K562 (cell line): ENCODE results near the gene SERTAD2. TPM values are rescaled to one million over a fixed set of nuclear protein-coding genes. Genes with fewer than 3 reads are reported as not detected.

Experiments
- E4F1 ChIP-seq: fragments of 250-450 bp; sonication (Bioruptor Pico); IDR thresholded peaks from 2 replicates; pipeline ENCODE4 v1.5.0; 2021; ENCODE audit warnings: mild to moderate bottlenecking, borderline replicate concordance
- GATAD2B ChIP-seq: fragments of 450-650 bp; IDR thresholded peaks from 2 replicates; pipeline ENCODE4 v1.6.1; 2017; ENCODE audit warnings: mild to moderate bottlenecking, borderline replicate concordance
- HCFC1 ChIP-seq: IDR thresholded peaks from 2 replicates; pipeline ENCODE4 v1.6.1; 2012; ENCODE audit warnings: low read depth, low read length, improper control_type of control experiment
- HDAC1 ChIP-seq, 2 experiments: fragments of 450-650 bp; IDR thresholded peaks; 2 replicates each; pipeline ENCODE4 v1.6.1; 2016 to 2017; ENCODE audit warnings: inconsistent platforms in 1 of 2, mild to moderate bottlenecking in 1 of 2, moderate library complexity in 1 of 2
- KDM5B ChIP-seq: fragments of 200-600 bp; sonication (generic); IDR thresholded peaks from 2 replicates; pipeline ENCODE4 v1.6.1; 2012; ENCODE audit warnings: low read depth, mild to moderate bottlenecking, moderate library complexity, low read length, control low read depth, inconsistent platforms; ENCODE audit not compliant: insufficient replicate concordance
- MCM5 ChIP-seq: fragments of 450-650 bp; IDR thresholded peaks from 2 replicates; pipeline ENCODE4 v1.6.1; 2016; ENCODE audit warnings: low read depth
- MNT ChIP-seq, 2 experiments: fragments of 450-650 bp; conservative IDR thresholded peaks; 2 replicates each; pipeline ENCODE4 v1.6.1; 2017; ENCODE audit warnings: mild to moderate bottlenecking in 2 of 2, moderate library complexity in 2 of 2
- NFRKB ChIP-seq: fragments of 450-650 bp; IDR thresholded peaks from 2 replicates; pipeline ENCODE4 v1.6.1; 2016; ENCODE audit warnings: low read depth
- NR2C1 ChIP-seq, 2 experiments: fragments of 450-650 bp; IDR thresholded peaks; 2 replicates each; pipeline ENCODE4 v1.6.1; 2017; ENCODE audit warnings: mild to moderate bottlenecking in 2 of 2, antibody characterized with exemption in 1 of 2, inconsistent platforms in 1 of 2, missing compliant biosample characterization in 1 of 2, missing genetic modification characterization in 1 of 2
- NR2C2 ChIP-seq, 2 experiments: fragments of 200-800 bp in 1 of 2; sonication (Bioruptor generic) in 1 of 2; sonication (generic) in 1 of 2; formaldehyde crosslinking in 1 of 2; IDR thresholded peaks; 2 replicates each; pipeline versions ENCODE4 v1.6.1 to v1.8.0; 2016 to 2022; ENCODE audit warnings: mild to moderate bottlenecking in 1 of 2, missing compliant biosample characterization in 1 of 2, missing genetic modification characterization in 1 of 2, missing genetic modification reagents in 1 of 2
- PML ChIP-seq: IDR thresholded peaks from 2 replicates; pipeline ENCODE4 v1.6.1; 2012; ENCODE audit warnings: low read length, inconsistent platforms
- POLR3A ChIP-seq: IDR thresholded peaks from 2 replicates; pipeline ENCODE4 v1.6.1; 2011; ENCODE audit warnings: borderline replicate concordance, mild to moderate bottlenecking, moderate library complexity; ENCODE audit not compliant: insufficient read length, insufficient read depth; ENCODE audit errors: extremely low read depth
- PURB ChIP-seq: sonication (generic); formaldehyde crosslinking; IDR thresholded peaks from 2 replicates; pipeline ENCODE4 v1.9.0; 2021; ENCODE audit warnings: low read depth, mild to moderate bottlenecking, missing genetic modification reagents
- SAP30 ChIP-seq: fragments of 200-600 bp; sonication (generic); IDR thresholded peaks from 2 replicates; pipeline ENCODE4 v1.6.1; 2012; ENCODE audit warnings: borderline replicate concordance, low read depth, mild to moderate bottlenecking, moderate library complexity, low read length, control low read depth, inconsistent platforms; ENCODE audit not compliant: insufficient read depth, poor library complexity, severe bottlenecking
- SMAD4 ChIP-seq: fragments of 250-450 bp; sonication (Bioruptor Pico); conservative IDR thresholded peaks from 2 replicates; pipeline ENCODE4 v1.8.0; 2021; ENCODE audit warnings: inconsistent platforms, mild to moderate bottlenecking, moderate library complexity
- TCF7 ChIP-seq: sonication (generic); IDR thresholded peaks from 2 replicates; pipeline ENCODE4 v1.6.1; 2016; ENCODE audit warnings: antibody characterized with exemption, borderline replicate concordance
- TGIF2 ChIP-seq: sonication (generic); formaldehyde crosslinking; IDR thresholded peaks from 2 replicates; pipeline ENCODE4 v1.8.1; 2022; ENCODE audit warnings: mild to moderate bottlenecking, missing genetic modification reagents, moderate library complexity
- THRAP3 ChIP-seq: fragments of 450-650 bp; IDR thresholded peaks from 2 replicates; pipeline ENCODE4 v1.6.1; 2016; ENCODE audit warnings: mild to moderate bottlenecking, inconsistent platforms, borderline replicate concordance
- TSC22D4 ChIP-seq: fragments of 450-650 bp; IDR thresholded peaks from 2 replicates; pipeline ENCODE4 v1.6.1; 2016; ENCODE audit warnings: missing genetic modification characterization, missing biosample characterization, control low read depth
- ZBED1 ChIP-seq: IDR thresholded peaks from 2 replicates; pipeline ENCODE4 v1.6.1; 2014
- ZBTB17 ChIP-seq: fragments of 450-650 bp; formaldehyde crosslinking; IDR thresholded peaks from 2 replicates; pipeline ENCODE4 v1.4.0; 2020; ENCODE audit warnings: mild to moderate bottlenecking
- ZNF3 ChIP-seq: fragments of 250-450 bp; sonication (Bioruptor Pico); IDR thresholded peaks from 2 replicates; pipeline ENCODE4 v1.5.0; 2021; ENCODE audit warnings: mild to moderate bottlenecking, moderate library complexity
- ZNF644 ChIP-seq: fragments of 200-800 bp; sonication (Bioruptor generic); IDR thresholded peaks from 2 replicates; pipeline ENCODE4 v1.6.1; 2016; ENCODE audit warnings: low read depth, missing genetic modification characterization, missing compliant biosample characterization
- polyA plus RNA-seq, 8 experiments: library from polyadenylated mRNA; depleted of rRNA in 4 of 8; stranded (reverse) in 5 of 8; unstranded in 3 of 8; fragments of >200 nt; fragmentation: Nextera tagmentation in 2 of 8; fragmentation: Illumina TruSeq in 1 of 8; extraction: Ambion mirVana in 2 of 8; extraction: Trizol in 1 of 8; gene quantifications; 2 replicates each; pipeline versions ENCODE4 v1.2.1 to v1.2.3, GENCODE V29; 2011 to 2014; ENCODE audit warnings: inconsistent platforms in 1 of 8, missing spikeins in 1 of 8
- total RNA-seq, 7 experiments: library from RNA; depleted of rRNA in 6 of 7; stranded (reverse); fragments of >200 nt in 6 of 7; fragmentation: Illumina TruSeq in 2 of 7; extraction: Trizol in 2 of 7; gene quantifications; 2 replicates each; pipeline versions ENCODE4 v1.2.1 to v1.2.3, GENCODE V29; 2011 to 2021; ENCODE audit warnings: low replicate concordance in 1 of 7
- TF ChIP-seq, protein P1 (sequence below): sonication (generic); formaldehyde crosslinking; IDR thresholded peaks from 2 replicates; pipeline ENCODE4 v1.9.0; 2022; ENCODE audit warnings: mild to moderate bottlenecking, missing genetic modification reagents

Gene SERTAD2
- total and polyA plus RNA-seq, 9 of the 15 experiments (the other 6 are each of a cell fraction or from before 2014, with no cell fraction given) = 3.0 to 12.5 (median 6.1) TPM

DNA sequence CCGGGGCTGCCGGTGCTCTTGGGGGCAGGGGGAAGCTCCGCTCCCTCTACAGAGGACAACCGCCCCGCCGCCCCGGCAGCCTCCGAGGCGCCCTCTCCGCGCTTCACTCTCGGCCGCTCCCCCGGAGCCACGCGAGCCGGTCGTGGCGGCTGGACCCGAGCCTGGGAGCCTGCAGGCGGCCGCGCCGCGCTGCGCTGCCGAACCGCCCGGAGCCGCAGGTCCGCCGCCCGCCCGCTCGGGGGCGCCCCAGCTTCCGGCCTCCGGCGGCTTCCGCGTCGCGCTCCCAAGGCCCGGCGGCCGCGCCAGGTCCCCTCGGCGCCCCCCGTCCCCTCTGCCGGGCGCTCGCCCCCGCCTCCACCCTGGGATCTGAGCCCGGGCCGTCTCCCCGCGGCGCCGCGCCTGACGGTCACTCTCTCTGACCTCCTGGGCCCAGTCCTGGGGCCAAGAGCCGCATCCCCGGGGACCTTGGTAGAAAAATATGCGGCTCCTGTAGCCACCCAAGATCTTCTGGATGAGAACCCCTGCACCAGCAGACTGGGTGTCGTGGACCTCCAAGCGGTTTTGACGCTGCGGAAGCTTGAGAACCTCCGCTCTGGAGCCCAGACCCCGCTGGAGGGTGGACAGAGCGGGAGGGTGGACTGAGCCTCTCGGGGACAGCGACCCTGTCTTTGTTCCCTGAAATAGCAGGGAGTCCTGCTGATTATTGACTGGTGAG lies 44.3 kb downstream of the SERTAD2 start (continued):
- TF ChIP-seq SAP30 (peak; percentile 36), KDM5B (peak; percentile 45), MNT (conservative IDR thresholded peaks at IDR 0.05) (no peak), PURB (no peak), GATAD2B (peak; percentile 95), ZBED1 (no peak), TGIF2 (CRISPR knock-in tag) (no peak), TSC22D4 (tag) (no peak), POLR3A (no peak), NR2C2 (CRISPR knock-in tag; IDR thresholded peaks at IDR 0.05) (no peak), NR2C2 (tag; IDR thresholded peaks at IDR 0.05) (0 out of 2 replicates have a peak, but pooled peaks have one; percentile 44), ZBTB17 (no peak), NFRKB (0 out of 2 replicates have a peak, but pooled peaks have one; percentile 22), TCF7 (no peak), THRAP3 (no peak), HCFC1 (peak; percentile 65), E4F1 (CRISPR knock-in tag) (0 out of 2 replicates have a peak, but pooled peaks have one; percentile 22), ZNF644 (tag) (no peak), PML (peak; percentile 68; the same call in 1 of the 2 replicates), HDAC1 (IDR thresholded peaks at IDR 0.05) (no peak), SMAD4 (CRISPR knock-in tag) (peak; percentile 86), NR2C1 (IDR thresholded peaks at IDR 0.05) (no peak), NR2C1 (tag; IDR thresholded peaks at IDR 0.05) (no peak), ZNF3 (CRISPR knock-in tag) (no peak), MCM5 (no peak)
- TF ChIP-seq, protein P1, sequence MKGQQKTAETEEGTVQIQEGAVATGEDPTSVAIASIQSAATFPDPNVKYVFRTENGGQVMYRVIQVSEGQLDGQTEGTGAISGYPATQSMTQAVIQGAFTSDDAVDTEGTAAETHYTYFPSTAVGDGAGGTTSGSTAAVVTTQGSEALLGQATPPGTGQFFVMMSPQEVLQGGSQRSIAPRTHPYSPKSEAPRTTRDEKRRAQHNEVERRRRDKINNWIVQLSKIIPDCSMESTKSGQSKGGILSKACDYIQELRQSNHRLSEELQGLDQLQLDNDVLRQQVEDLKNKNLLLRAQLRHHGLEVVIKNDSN (CRISPR knock-in tag) = 0 out of 2 replicates have a peak, but pooled peaks have one; percentile 10
